Effector CD4-positive, alpha-beta T cell (primary cell): ENCODE measurements around the gene GRIN1.

Source experiments
- DNase-seq: peaks from one replicate; pipeline ENCODE4 v3.0.0-alpha.2; 2020

Gene GRIN1

DNA sequence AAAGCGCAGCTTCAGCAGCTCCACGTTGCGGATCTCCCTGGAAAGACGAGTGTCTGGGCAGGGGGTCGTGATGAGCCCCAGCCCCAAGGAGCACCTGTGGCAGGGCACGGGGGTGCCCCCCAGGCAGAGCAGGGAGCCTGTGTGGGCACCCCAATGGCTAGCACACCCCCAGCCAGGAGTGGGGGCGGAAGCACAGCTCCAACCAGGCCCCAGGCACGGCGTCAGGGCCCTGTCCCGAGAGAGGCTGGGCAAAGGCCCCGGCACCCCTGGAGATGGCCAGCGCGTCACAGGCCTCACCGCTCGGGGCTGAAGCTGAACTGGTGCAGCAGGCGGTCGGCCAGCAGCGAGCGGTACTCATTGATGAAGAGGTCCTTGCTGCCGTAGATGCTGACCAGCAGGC lies 41.5 kb downstream of the GRIN1 start:
- DNase-seq: no peak

DNA sequence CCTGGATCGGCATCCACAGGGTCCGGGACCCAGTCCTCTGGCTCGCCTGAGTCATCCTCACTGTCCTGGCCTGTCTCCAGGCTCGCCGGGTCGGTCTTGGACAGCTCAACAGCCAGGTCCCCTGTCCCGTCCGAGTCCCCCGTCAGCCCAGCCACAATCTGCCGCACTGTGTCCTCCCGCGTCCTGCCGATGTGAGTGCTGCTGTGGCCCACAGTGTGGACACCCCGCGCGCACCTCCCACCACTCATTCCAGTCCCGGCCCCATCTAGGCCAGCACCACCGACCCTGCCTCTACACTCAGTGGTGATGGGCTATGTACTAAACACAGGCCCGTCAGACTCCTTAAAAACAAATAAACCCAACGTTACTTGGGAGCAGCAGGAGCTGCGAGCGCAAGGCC lies 42.7 kb downstream of the GRIN1 start:
- DNase-seq: no peak

DNA sequence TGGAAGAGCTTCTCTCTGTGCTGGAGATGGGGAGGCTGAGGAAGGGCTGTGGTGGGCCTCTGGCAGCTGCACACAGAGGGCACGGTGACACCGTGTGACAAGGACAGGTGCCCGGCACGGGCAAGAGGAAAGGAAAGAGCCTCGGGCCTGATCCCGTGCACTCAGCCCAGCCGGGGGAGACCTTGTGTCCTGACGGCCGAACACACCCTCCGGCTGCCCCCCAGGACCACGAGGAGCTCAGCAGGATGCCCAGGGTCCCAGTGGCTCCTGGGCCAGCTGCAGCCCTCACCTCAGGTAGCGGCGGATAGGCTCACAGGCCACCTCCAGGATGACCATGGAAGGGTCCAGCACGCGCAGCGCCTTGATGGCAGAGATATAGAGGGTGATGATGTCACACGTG lies 43.9 kb downstream of the GRIN1 start:
- no peak for DNase-seq

DNA sequence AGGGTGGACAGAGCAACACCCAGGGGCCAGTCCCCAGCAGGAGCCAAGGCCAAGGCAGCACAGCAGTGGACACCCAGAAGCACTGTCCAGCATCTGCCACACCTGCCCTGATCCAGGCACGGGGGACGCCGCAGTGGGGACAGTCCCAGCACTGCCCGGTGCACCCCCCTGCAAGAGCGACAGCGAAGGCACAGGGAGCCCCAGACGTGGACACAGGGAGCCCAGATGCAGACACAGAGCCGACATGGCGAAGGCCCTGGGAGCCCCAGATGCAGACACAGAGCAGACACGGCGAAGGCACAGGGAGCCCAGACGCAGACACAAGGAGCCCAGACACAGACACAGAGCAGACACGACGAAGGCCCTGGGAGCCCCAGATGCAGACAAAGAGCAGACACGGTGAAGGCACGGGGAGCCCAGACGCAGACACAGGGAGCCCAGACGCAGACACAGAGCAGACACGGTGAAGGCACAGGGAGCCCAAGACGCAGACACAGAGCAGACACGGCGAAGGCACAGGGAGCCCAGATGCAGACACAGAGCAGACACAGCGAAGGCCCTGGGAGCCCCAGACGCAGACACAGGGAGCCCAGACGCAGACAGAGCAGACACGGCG lies 45.1 kb downstream of the GRIN1 start:
- DNase-seq: no peak

DNA sequence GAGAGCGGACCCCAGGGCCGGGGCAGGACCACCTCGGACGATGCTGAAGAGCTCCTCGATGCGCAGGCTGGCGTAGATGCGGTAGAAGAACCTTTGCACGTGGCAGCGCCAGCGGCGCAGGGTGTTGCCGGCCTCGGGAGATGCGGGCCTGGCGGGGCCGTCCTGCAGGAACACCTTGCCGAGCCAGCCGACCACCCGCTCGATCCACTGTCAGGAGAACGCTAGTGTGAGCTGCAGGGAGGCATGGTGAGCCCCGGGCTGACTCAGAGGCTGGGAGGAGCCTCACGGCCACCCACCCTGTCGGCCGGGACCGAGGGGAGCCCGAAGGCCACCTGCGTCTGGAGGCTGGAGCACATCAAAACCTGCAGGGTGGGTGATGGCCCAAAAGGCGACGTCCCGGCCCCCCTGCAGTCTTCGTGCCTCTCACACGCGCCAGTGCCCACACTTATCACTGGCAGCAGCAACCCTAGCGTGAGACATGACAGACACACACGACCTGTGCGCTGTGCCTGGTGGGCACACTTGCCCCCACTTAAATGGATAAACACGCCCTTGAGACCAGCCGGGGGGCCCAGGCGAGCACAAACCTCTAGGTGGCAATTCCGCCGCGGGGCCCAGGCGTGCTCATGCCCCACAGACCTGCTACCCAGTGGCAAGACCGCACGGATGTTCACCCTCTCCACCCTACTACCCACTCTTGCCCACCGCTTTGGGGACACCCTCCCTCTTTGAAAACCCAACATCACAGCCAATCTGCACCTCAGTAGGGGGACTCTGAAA lies 46.1 kb downstream of the GRIN1 start:
- no peak for DNase-seq

DNA sequence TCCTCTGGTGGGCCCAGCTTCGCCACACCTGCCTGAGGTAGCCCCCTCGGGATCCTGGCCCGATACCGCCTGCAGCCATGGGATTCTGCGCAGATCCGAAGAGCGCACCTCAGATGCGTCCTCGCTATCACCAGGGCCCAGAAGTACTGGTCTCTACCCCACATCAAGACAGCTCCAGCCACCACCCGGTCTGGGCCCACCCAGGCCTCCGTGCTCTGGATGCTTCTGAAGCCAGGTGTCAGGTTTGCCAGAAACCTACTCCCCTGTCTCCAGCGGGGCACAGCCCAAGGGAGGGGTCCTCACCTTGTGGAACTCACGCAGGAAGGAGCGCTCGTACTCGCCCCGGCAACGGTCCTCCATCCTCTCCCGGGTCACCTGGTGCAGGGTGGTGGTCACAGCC lies 47.0 kb downstream of the GRIN1 start:
- DNase-seq: no peak

DNA sequence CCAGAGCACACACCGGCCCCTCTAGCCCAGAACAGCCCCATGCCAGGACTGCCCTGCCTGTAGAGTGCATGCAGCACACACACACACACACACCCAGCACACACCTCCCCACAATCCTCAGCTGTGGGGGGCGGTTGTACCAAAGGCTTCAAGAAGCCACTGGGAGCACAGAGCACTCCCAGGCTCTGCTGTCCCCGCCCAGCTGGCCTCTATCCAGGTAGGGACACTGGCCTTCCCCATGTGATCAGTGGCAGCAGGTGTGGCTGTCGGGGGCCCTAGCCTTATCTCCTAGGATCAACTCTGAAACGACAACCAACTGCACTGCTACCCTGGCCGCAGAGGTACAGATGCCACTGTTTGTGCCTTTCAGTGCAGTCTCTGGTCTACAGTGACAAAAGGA lies 47.4 kb downstream of the GRIN1 start:
- DNase-seq: no peak

DNA sequence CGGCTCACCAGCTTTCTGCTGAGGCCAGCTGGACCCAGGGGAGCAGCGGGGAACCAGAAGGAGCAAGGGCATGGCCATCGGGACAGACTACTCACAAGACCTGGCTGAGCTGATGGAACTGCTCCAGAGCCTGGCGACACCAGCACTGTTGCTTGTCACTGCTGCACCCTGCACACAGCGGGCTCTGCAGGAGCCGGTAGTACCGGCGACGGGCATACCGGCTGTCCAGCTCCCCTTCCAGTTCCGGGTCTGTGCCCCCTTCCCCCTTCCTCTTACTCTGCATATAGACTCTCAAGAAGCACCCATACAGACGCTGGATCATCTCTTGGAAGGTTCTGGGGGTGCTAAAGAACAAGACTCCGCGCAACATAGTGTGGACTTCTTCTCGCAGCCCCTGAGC lies 48.4 kb downstream of the GRIN1 start:
- no peak for DNase-seq

DNA sequence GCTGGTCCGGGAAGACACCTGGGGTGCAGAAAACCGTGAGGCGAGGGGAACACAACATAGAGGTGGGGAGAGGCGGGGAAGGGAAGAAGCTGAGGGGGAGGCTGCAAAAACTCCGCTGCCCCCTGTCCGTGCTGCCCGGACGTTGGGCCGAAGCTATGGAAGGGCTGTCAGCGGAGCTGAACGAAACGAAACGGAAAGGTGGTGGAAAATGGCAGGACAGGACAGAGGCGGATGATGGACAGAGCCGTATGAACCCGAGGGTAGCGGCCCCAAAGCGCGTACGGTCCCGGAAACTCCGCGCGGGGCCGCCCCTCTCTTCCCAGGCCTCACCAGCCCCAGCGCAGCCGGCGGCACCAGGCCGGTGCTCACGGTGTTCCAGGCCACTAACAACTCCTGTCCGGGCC lies 49.1 kb downstream of the GRIN1 start:
- DNase-seq: no peak

DNA sequence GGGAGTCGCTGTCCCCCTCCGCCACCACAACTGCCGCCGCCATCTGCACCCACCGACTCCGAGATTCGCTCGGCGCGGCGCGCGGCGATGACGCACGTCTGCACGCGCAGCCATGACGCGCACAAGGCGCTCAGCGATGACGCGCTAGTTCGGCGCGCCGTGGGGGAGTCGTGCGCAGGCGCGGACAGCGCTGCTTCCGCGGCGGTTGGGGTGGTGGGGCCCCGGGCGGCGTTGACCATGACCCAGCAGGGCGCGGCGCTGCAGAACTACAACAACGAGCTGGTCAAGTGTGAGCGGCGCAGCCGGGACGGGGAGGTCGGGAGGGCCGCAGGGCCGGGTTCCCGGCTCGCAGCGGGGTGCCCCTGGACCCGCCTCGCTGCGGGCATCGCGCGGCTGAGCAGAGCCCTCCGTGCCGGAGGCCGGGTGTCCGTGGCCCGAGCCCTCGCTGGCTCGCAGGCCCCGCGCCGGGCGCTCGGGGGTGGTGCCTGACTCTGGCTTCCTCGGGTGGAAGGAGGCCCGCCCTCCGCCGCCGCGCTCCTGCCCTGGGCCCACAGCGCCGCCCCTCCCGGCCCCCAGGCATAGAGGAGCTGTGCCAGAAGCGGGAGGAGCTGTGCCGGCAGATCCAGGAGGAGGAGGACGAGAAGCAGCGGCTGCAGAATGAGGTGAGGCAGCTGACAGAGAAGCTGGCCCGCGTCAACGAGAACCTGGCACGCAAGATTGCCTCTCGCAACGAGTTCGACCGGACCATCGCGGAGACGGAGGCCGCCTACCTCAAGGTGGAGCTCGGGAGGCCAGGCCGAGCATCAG lies 49.7 kb downstream of the GRIN1 start, which contains the start of the genes ANAPC2 and SSNA1:
Gene ANAPC2, minus strand, starts transcription at position 71 of the 807 bp plus-strand sequence. Its CDS starts 28 bp downstream, at position 43.
Gene SSNA1, plus strand, starts transcription at position 187 of the 807 bp plus-strand sequence. Its CDS starts 51 bp downstream, at position 238.
- peak; percentile 93 for DNase-seq

DNA sequence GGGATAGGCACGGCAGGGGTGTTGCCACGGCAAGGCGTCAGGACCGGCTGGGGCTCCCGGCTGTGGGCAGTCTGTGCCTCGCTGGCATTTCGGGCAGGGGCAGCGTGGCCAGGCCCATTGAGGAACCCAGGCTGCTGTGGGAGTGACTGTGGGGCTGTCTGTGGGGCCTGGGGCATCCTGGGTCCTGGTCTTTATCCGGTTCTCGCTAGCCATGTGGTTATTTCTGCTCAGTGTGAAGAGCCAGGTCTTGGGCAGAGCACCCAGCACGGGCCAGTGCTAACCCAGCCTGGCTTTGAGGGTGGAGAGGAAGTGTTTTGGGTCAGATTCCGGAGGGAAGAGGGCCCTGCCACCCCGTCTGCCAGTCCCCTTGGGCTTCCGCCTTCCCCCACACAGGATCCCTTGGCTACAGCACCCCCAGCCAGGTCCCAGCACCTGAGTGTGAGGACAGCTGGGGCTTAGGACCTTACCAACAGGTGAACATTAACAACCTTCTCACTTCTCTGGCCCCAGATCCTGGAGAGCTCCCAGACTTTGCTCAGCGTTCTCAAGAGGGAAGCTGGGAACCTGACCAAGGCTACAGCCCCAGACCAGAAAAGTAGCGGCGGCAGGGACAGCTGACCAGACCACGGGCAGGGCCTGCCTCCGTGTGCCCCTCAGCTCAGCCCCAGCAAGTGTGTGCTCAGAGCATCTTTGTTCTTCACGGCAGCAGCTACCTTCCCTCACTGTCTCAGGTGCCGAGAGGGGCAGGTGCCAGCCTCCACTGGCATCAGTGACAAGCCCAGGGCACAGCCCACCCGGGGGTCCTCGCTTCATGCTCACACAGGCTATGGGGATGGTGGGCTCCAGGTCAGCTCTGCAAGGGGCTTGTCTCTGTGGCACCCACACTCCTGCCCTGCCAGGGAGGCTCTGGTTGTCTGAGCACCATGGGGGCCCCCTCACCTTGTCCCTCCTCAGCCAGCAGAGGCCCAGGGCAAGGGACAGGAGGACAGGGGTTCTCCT lies 50.6 kb downstream of the GRIN1 start:
- DNase-seq: no peak

DNA sequence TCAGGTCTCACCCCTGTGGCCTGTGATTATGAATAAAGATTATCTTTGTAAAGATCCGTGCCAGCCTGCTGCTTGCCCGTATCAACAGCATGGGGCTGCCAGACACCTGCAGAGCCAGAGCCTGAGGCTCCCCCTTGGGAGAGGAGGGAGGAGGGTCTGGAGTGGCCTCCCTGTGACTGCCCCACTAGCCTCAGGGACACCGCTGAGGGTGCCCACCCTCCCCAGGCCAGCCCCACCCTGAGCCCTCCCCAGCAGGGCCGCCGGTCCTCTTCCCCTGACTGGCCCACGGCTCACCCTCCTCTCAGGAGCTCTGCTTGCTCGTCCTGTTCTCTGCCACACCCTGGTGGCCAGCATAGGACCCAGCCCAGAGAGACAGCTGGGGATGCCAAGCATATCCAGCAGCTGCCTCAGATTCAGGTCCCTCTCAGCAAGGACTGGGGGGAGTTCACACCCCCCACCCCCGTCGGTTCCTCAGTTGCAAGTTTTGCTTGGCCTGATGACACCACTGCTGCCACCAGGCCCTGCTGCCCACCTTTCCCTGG lies 51.4 kb downstream of the GRIN1 start:
- no peak for DNase-seq

DNA sequence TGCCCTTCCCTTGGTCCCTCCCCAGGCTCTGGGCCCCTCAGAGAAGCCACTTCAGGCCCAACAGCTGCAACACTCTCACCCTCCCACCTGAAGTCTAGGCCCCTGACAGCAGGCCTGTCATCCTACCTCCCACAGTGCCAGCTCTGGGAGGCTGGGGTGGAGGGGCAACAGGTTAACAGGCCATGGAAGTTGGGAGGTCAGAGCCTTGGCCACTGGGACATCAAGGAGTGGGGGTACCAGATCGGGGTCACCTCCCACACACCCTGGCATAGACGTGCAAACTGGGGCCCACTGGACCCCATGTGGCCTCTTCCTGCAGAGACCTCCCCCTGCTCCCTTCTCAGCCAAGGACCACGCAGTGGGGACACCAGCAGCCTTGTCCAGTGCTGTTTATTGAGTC lies 52.3 kb downstream of the GRIN1 start:
- DNase-seq: no peak

DNA sequence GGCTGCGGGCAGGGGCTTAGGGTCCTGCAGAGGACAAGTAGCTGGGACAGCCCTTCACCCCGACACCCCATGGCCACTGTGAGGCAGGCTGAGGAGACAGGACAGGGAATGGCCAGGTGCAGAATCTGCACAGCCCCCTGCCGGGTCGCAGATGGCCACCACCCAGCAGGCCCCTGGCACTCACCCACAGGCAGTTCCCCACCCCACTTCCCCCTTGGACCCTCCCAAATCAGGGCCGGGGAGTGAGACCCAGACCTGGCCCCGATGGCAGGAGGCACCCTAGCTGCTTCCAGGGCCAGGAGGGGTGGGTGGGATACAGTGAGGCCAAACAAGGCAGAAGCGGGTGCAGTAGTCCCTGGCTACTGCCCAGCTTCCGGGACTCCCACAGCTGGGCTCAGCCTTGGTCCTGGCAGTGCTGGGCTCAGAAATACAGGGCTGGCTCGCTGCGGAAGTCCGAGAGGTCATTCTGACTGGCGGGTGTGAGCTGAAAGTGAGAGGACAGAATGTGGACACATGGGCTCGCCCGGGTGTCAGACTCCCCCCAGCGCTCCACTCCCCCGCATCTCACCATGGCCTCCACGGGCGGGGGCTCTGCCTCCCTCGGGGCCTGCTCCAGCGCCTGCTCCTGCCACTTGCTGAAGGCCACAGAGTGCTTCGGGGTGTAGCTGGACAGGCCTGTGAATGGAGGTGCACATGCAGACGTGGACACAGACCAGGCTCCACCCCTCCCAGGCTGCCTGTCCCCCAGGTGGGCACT lies 52.9 kb downstream of the GRIN1 start:
- no peak for DNase-seq

DNA sequence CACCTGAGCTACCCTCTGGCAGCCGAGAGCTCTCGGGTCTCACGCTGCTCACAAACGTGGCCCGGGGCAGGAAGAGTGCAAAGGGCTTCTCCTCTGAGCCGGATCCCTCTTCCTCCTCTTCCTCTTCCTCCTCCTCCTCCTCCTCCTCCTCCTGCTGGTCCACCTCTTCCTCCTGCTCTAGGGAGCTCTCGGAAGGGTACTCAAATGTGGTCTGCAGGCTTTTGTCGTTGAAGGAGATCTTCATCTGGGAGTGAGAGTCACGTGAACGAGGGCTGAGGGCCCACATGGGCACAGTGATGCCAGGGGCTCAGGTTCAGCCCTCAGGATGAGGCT lies 53.5 kb downstream of the GRIN1 start:
- no peak for DNase-seq

DNA sequence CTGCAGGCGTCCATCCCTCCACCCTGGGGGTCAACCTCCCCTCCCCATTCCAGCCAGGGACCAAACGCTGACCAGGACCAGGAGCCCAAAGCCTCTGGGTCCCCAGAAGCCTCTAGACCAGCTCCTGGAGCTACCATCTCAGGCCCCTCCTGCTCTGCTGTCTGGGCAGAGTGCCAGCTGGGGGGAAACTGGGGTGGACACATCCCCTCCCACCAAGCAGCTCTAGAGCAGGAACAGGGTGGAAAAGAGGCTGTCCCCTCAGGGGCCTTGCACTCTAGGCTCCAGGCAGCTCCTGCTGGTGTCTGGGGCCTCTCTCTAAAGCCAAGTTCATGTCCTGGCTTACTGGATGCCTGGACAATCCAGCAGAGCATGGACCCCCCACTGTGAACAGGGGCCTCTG lies 53.9 kb downstream of the GRIN1 start:
- DNase-seq: no peak

DNA sequence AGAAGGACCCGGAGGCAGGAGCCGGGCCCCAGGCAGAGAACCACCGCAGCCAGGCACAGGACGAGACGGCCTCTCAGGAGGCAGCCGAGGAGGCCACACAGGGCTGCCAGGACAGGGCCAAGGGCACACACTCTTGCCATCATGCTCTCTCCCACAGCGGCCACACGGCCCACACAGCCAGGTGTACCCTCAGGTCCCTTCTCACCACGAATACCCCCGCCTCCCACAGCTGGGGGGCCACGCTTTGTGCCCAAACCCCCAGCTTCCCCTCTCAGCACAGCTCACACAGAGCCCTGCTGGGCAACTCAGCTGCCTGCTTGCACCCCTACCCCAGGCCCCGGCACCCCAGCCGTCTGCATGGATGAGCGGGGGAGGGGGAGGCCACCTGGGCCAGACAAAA lies 54.8 kb downstream of the GRIN1 start:
- DNase-seq: no peak

DNA sequence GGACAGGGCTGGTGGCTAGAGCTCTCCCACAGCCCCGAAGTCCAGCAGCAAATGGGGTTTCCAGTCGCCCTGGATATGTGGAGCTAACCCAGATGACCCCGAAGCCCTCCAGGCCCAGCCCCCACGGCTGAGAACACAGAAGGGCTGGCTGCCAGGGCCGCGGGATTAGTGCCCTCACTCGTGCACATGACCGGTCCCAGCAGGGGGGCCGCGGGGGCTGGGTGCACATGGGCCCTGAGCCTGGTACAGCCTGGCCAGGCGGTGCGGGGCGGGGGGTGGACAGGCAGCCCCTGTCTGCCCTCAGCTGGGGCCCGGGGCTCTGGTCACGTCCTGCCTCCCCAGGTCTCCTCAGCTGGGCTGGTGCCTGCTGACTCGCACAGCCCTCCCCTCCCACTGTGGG lies 55.4 kb downstream of the GRIN1 start:
- no peak for DNase-seq

DNA sequence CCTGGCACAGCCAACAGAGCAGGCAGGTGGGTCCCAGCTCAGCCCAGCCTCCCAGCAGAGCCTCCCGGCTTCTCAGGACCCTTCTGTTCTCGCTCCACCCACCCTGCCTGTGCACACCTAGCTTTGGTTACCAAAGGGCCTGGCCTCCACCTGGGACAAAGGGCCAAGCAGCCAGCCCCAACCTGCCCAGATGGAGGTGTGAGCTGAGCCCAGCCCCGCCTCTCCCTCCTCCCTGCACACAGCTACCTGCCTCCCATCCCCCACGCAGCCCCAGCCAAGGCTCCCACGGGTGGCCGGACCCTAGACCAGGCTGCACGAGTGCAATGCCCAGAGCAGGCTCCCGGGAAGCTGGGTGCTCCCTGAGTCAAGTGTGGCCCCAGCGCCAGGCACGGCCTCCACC lies 56.0 kb downstream of the GRIN1 start:
- DNase-seq: no peak

DNA sequence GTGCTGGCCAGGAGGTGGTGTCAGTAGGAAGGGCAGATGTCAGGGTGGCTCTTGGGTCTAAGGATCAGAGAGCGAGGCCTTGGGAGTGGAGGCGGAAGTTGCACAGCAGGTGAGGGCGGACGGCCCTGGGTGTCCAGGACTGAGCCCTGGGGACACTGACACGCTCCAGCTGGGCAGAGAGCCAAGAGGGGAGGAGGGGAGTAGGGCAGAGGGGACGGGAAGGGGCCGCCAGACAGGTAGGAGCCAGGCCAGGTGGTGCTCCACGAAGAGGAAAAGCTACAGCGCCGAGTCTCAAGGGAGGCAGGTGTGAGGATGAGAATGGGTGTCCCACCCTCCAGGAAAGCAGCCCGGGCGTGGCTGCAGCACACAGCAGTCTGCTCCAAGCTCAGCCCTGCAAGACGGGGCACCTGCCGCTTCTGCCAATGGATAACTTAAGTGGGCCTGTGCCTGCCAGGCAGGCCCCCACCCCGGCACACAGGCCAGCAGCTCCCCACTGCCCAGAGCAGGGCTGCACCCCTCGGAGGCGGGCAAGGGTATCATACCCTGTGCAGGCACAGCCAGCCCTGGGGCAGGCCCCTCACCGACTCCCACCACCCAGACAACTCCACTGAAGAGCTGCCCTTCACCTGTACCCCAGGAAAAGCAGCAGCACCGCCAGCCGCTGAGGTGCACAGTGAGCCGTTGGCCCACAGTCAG lies 56.7 kb downstream of the GRIN1 start:
- DNase-seq: no peak
